Measurements from ENCODE around the gene CATSPER1. TPM values are rescaled to one million over a fixed set of nuclear protein-coding genes. Genes with fewer than 3 reads are reported as not detected.

The CATSPER1 gene
- total and polyA plus RNA-seq, 8 donors: 0.24 to 2.6 (median 1.2) TPM; not detected in 5

DNA sequence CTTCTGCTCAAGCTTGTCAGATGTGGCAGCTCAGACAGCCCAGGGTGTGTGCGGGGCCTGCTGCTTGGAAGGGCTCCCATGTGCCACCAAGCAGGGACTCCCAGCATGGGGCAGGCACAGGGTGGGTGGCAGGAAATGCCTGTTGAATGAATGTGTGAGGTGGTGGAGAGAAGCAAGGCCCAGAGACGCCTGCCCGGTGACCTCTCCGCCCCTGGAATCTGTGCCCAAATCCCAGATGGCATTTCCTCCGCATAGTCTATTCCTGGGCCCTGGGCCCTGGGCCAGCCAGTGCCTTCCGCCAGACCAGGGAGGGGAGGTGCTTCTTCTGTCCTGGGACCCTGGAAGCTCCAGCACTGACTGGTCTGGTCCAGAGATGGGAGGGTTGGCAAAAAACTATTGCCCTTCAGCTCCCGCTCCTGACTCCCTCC, 10.8 kb downstream of the CATSPER1 start:
- H3K27ac ChIP-seq: no peak overlapping the region
- H3K36me3 ChIP-seq: no peaks in the 10 kb centered on the region
- intact Hi-C loops (cut with DNase I): no loop called here
- TF ChIP-seq, protein P1, sequence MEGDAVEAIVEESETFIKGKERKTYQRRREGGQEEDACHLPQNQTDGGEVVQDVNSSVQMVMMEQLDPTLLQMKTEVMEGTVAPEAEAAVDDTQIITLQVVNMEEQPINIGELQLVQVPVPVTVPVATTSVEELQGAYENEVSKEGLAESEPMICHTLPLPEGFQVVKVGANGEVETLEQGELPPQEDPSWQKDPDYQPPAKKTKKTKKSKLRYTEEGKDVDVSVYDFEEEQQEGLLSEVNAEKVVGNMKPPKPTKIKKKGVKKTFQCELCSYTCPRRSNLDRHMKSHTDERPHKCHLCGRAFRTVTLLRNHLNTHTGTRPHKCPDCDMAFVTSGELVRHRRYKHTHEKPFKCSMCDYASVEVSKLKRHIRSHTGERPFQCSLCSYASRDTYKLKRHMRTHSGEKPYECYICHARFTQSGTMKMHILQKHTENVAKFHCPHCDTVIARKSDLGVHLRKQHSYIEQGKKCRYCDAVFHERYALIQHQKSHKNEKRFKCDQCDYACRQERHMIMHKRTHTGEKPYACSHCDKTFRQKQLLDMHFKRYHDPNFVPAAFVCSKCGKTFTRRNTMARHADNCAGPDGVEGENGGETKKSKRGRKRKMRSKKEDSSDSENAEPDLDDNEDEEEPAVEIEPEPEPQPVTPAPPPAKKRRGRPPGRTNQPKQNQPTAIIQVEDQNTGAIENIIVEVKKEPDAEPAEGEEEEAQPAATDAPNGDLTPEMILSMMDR (IDR thresholded peaks at IDR 0.05): no peak
- H3K9me3 ChIP-seq: no peaks in the 10 kb centered on the region
- H3K4me3 ChIP-seq: no peak overlapping the region
- H3K27me3 ChIP-seq: peaks cover 10 to 35% of the 10 kb centered on the region in 2 donors
- ATAC-seq (no peak), DNase-seq (peak in 1 of 4 donors; percentile 54)
- peaks cover 0 to 21% of the 10 kb centered on the region in 2 donors for H3K4me1 ChIP-seq

DNA sequence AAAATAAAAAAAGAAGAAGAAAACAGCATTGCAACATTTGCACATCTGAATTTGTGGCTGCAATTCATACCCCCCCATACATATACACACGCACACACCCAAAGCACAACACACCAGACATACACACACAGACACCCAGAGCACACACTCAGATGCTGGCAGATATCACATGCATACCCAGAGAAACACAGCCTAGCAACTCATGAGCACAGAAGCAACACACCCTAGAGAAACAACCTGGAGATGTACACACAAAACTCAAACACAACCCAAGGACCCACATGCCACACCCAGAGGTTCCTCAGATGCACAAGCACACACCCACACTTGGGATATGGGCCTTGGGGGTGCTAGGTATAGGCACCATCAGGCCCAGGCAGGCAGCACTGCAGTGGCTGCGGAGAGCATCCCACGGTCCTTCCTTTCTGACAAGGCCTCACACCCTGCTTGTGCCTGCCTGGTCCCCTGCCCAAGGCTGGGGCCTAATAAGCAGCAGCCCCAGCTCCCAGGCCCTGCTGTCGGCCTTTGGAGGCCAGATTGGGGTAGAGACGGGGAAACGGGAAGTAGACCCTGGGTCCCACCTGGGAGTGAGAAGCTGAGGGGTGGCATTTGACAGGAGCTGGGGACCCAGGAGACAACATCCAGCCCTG, 11.3 kb downstream of the CATSPER1 start:
- Histone ChIP-seq H3K27ac (no peak overlapping the region), H3K9me3 (no peaks in the 10 kb centered on the region), H3K4me1 (peaks cover 0 to 18% of the 10 kb centered on the region in 2 donors), H3K27me3 (peaks cover 10 to 39% of the 10 kb centered on the region in 2 donors), H3K4me3 (no peak overlapping the region), H3K36me3 (no peaks in the 10 kb centered on the region)
- no peak for ATAC-seq
- intact Hi-C loops (cut with DNase I): no loop called here
- TF ChIP-seq, protein P1 (IDR thresholded peaks at IDR 0.05): no peak
- DNase-seq: peak in 1 of 4 donors; percentile 70

DNA sequence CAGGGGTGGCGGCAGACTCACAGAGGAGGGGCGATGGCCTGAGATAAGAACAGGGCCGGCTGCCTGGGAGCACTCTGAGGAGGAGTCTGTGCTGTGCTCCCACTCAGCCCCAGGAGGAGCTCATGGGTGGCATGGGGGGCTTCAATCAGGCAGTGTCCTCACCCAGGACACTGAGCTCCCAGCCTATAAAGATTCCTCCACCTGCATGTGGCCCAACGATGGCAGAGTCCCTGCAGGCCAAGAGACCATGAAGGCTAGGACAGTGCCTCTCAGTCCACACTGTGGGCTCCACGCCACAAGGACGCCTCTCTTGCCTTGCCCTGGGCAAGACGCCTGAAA, 12.5 kb downstream of the CATSPER1 start:
- no peaks in the 10 kb centered on the region for H3K9me3 ChIP-seq
- no peak overlapping the region for H3K4me3 ChIP-seq
- DNase-seq (peak in 1 of 4 donors; percentile 39), ATAC-seq (no peak)
- intact Hi-C loops (cut with DNase I): no loop called here
- no peaks in the 10 kb centered on the region for H3K36me3 ChIP-seq
- TF ChIP-seq, protein P1 (IDR thresholded peaks at IDR 0.05): no peak
- peaks cover 10 to 40% of the 10 kb centered on the region in 2 donors for H3K27me3 ChIP-seq
- peaks cover 0 to 18% of the 10 kb centered on the region in 2 donors for H3K4me1 ChIP-seq
- no peak overlapping the region for H3K27ac ChIP-seq

DNA sequence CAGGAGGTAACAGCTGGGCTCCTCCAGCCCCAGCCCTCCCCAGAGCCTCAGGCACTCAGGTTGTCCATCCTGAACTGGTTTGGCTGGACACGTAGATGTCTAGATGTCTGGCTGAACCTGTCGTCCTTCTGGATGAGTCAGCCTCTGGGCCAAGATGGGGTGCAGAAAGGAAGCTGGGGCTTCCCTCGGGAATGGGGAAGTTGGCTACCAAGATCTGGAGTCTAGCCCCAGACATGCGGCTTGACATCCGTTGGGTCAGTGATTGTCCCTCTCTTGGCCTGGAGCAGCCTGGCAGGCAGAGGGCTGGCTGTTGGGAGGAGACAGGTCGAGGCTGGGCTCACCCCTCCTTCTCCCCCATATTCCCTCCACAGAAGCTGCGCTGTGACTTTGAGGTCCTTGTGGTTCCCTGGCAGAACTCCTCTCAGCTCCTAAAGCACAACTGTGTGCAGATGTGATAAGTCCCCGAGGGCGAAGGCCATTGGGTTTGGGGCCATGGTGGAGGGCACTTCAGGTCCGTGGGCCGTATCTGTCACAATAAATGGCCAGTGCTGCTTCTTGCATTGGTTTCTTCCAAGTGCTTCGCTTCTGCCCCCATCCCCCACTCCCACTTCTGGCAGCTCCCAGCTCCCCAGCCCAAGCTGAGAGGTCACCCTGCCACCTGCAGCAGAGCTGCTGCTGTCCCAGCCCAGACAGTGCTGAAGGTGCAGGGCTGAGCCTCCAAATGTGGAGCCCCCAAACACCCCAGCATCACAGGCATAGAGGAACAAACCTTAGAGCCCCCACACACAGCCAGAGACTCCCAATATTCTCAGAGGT, 13.1 kb downstream of the CATSPER1 start:
- Histone ChIP-seq H3K36me3 (no peaks in the 10 kb centered on the region), H3K9me3 (no peaks in the 10 kb centered on the region), H3K4me3 (no peak overlapping the region), H3K27me3 (peaks cover 10 to 40% of the 10 kb centered on the region in 2 donors), H3K27ac (peak overlapping the region in 1 of 2 donors; percentile 28), H3K4me1 (peaks cover 0 to 18% of the 10 kb centered on the region in 2 donors)
- intact Hi-C loops (cut with DNase I): no loop called here
- TF ChIP-seq, protein P1 (IDR thresholded peaks at IDR 0.05): no peak
- ATAC-seq: peak; percentile 6
- peak in 2 of 4 donors; percentile 56 to 69 for DNase-seq

DNA sequence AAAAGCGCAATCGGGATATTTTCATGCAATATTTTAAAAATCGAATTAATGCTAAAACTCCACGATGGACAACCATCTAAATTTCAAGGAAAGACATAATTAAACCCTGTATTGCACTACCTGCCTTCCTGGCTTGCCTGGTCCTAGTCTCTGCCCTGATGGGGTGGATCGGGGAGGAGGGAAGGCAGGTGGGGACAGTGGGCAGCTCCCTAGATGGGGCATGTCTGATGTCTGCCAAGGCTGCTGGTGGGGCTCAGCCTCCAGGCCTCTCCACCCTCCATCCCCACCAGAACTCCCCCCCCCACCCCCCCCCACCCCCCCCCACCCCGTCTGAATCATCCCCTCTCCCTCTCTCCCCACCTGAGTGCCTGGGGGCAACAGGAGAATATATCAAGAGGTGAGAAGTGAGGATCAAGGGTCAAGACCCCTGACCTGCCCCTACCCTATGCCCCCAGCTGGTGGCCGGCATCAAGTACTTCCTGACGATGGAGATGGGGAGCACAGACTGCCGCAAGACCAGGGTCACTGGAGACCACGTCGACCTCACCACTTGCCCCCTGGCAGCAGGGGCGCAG, 13.8 kb downstream of the CATSPER1 start:
- TF ChIP-seq, protein P1 (IDR thresholded peaks at IDR 0.05): no peak
- DNase-seq (peak in 1 of 4 donors; percentile 8), ATAC-seq (no peak)
- Histone ChIP-seq H3K27me3 (peaks cover 10 to 40% of the 10 kb centered on the region in 2 donors), H3K27ac (peak overlapping the region in 1 of 2 donors; percentile 70), H3K4me3 (peak overlapping the region in 1 of 2 donors; percentile 19), H3K9me3 (no peaks in the 10 kb centered on the region), H3K36me3 (no peaks in the 10 kb centered on the region), H3K4me1 (peaks cover 0 to 18% of the 10 kb centered on the region in 2 donors)
- intact Hi-C loops (cut with DNase I): no loop called here
